GM18519 (cell line): ENCODE results near the gene TCN2.
"Not testable (repeated sequence)": the region's sequence is repeated elsewhere in the genome, so short reads cannot be mapped to it uniquely, and the experiment has no call there.

Experiments used
- ATAC-seq: cut with Tn5 transposase; IDR thresholded peaks from one replicate; pipeline ENCODE4 v1.9.1; 2021; ENCODE audit warnings: mild to moderate bottlenecking, moderate library complexity; ENCODE audit not compliant: unreplicated experiment, low FRiP score

Gene TCN2

GRCh38 chr22:30574997-30575671, 31.8 kb upstream of the TCN2 start:
- ATAC-seq: no peak

- no peak for ATAC-seq
These were observed 31.1 kb upstream of the TCN2 start for GRCh38 chr22:30575859-30576258.

DNA sequence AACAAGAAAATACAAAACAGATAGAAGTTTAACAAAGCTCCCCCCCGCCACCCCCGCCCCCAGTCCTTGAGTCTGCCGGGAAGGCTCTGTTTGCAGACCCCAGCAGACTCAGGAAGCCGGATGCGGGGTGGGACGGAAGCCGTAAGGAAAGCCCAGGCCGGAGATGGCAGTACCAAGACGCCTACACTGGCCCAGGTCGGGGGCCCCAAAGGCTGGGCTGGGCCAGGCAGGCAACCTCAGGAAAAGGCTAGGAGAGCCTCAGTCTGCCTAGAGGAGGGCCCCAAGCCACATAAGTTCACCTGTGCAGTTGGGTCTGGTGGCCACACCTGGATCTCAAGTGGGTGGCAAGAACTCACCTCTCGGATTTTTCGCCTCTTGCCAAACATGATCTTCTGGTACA, 28.5 kb upstream of the TCN2 start:
- no peak for ATAC-seq

- ATAC-seq: no peak
These were observed 26.1 kb upstream of the TCN2 start for GRCh38 chr22:30580896-30581295.

GRCh38 chr22:30582051-30582450, 24.9 kb upstream of the TCN2 start:
- ATAC-seq: no peak

DNA sequence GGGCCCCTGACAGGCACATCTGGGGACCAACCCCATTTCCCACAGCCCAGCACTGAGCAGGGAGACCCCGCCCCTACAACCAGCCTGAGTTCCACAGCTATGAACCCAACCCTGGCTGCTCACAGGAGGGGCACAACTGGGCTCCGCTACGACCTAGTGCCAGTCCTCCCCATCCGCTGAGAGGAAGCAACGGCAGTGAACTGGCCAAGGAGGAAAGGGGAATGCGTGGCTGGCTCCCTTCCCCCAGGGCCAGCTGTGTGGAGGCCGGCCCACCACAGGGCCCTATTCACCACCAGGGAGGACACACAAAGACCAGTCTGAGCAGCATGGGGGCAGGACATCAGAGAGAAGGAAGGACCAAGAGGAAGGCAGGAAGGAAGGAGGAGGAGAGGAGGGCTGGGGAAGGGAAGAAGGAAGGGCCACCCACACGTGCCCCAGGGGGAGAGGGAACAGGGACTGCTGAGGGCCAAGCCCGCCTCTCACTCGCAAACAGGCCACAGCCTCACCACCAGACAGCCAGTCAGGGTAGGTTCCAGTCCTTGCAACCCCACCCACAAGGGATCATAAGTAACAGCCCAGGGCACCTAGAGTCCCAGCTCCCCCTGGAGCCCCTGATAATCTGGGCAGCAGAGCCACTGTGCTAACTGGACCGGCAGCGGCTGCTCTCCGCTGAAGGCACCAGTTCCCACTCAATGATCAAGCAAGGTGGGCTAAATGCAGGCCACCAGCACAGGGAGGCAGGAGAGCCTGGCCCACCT, 24.0 kb upstream of the TCN2 start:
- ATAC-seq: no peak

- no peak for ATAC-seq
These were observed 22.5 kb upstream of the TCN2 start for GRCh38 chr22:30584441-30584840.

DNA sequence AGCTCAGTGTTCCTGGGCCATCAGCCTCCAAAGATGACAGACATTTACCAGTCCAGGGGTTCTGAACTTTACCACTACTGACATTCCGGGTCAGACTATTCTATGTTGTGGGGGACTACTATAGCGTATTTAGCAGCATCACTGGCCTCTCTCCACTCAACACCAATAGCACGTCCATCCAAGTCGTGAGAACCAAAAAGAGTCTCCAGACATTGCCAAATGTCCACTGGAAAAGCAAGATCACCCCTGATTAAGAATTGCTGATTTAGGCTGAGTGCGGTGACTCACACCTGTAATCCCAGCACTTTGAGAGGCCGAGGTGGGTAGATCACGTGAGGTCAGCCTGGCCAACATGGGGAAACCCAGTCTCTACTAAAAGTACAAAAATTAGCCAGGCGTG, 20.6 kb upstream of the TCN2 start:
- no peak for ATAC-seq

GRCh38 chr22:30591191-30591587, 15.8 kb upstream of the TCN2 start:
- ATAC-seq: no peak

DNA sequence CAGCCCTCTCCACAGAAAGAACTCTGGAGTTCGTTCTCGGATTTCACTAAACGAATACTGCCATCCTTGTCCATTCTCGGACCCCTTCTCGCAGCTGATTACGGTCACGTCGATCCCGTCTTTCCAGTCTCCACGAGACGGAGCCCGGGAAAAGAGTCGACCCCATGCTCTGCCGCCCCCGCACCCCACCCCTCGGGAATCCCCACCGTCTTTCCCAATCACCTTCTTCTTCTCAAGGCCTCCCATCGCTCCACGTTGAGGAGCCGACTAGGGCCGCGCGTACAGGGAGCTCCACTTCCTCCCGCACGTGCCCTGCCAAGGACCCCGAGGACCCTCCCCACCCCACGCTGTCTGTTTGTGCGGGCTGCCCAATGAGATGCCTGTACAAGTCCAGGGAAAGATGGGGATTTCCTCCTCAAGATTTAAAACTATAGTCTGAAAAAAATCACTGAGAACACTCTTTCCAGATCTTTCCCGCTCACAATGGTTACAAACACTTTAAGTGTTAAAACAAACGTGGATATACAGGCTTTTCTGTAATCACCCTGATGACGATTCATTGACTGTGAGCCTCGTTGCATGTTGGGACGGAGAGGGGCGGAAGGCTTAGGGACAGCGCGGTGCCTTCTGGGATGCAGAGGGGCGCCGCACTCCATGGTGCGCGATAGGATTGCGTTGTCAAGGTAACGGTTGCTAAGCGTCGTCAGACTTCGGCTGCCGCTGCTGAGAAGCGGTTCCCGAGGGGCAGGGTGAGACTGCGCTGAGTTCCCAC, 15.2 kb upstream of the TCN2 start, which contains the start of gene PES1:
Gene PES1, minus strand, starts transcription at position 323 of the 772 bp plus-strand sequence. Its CDS starts 77 bp downstream, at position 246.
- peak; percentile 80 for ATAC-seq

DNA sequence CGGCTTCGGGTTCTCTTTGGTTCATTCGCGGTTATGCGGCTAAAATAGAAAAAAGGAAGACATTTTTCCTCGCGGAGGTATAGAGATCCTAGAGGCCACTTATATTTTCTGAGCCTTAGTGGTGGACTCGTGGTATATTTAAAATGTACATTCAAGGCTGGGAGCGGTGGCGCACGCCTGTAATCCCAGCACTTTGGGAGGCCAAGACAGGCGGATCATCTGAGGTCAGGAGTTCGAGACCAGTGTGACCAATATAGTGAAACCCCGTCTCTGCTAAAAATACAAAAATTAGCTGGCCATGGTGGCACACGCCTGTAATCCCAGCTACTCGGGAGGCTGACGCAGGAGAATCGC, 14.6 kb upstream of the TCN2 start:
- not testable (repeated sequence) for ATAC-seq

- ATAC-seq: no peak
These were observed 10.8 kb upstream of the TCN2 start for GRCh38 chr22:30596199-30596598.

DNA sequence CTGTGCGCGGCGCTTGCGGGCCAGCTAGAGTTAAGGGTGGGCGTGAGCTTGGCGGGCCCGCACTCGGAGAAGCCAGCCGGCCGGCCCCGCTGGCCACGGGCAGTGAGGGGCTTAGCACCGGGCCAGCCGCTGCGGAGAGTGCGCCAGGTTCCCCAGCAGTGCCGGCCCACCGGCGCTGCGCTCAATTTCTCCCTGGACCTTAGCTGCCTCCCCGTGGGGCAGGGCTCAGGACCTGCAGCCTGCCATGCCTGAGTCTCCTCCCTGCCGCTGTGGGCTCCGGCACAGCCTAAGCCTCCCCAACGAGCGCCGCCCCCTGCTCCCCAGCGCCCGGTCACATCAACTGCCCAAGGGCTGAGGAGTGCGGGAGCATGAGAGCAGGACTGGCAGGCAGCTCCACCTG, 10.1 kb upstream of the TCN2 start:
- ATAC-seq: no peak

- ATAC-seq: no peak
These were observed 8.0 kb upstream of the TCN2 start for GRCh38 chr22:30598986-30599385.

DNA sequence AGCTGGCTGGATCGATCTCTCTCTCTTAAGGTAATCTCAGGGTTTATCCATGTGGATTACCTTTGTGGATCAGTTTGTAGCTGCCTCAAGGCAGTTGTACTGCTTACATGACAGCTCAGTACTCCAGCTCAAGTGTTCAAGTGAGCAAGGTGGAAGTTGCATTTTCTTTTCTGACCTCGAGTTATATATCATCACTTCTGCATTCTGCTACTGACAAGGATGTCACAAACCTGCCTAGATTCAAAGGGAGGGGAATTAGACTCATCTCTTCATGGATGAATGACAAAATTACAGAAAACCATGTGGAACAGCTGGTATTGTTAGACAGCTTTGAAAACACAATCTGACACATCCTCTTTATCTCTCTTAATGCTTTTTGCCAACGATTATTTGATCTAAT, 6.1 kb upstream of the TCN2 start:
- no peak for ATAC-seq

DNA sequence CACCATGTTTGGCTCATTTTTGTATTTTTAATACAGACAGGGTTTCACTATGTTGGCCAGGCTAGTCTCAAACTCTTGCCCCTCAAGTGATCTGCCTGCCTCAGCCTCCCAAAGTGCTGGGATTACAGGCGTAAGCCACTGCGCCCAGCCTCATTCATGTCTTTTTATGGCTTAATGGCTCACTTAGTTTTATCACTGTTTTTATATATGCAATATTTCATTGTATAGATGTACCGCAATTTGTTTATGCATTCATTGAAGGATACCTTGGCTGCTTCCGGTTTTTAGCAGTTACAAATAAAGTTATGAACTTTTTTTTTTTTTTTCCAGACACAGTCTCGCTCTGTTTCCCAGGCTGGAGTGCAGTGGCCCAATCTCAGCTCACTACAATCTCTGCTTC, 5.5 kb upstream of the TCN2 start:
- ATAC-seq: no peak

GRCh38 chr22:30602049-30602448, 4.9 kb upstream of the TCN2 start:
- ATAC-seq: no peak

DNA sequence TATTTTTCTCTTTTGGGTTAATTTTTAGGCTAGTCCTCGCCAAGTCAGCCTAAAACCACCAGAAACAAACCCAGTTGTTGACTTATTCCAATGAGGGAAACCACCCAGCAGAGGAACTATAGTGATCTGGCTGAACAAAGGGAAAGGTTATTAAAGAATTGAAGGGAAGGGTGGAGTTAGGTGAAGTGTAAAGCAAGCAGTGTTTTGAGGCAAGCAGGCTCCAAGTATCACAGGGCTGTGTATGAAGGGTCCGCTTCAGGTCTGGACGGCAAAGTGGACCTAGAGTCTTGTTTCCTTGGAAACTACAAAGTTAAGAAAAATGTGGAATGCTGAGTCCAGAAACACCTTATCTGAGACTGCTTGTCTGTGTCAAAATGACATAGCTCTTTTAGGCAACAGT, 3.2 kb upstream of the TCN2 start:
- ATAC-seq: no peak

GRCh38 chr22:30604723-30605122, 2.3 kb upstream of the TCN2 start:
- no peak for ATAC-seq

GRCh38 chr22:30605449-30606110, 1.4 kb upstream of the TCN2 start:
- ATAC-seq: no peak
